ENCODE measurements around the gene ENKD1. TPM values are rescaled to one million over a fixed set of nuclear protein-coding genes. Genes with fewer than 3 reads are reported as not detected.

ENKD1 gene
- total and polyA plus RNA-seq, 2 of the 4 experiments (the other 2 are of a cell fraction) = 2.9 to 6.3 TPM

DNA sequence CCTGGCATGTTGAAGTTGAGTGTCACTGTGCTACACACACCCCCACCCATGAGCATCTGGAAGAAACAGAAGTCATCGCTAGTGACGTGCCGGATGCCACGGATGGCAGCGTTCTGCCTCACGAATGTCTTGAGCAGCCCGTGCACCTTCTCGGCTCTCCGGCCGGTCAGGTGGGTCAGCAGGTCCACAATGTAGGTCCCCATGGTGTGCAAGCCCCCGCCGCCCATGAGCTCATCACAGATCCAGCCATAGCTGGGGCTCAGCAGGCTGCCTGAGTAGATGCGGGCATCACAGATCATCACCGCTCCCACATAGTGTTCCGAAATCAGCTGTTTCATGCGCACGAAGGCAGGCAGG lies 9.0 kb upstream of the ENKD1 start:
- intact Hi-C loops (cut with micrococcal nuclease) = loop anchor here (10.0 kb wide), 1 partner anchor 359 kb away; no protein-coding TSS in a partner anchor

More for the DNA sequence above, 9.0 kb upstream of the ENKD1 start:
- H3K23ac ChIP-seq (ENCODE audit: low read depth, low read length) = no peak overlapping the region
- peaks cover 12% of the 10 kb centered on the region; the same call in 1 of the 2 replicates for H3K36me3 ChIP-seq (ENCODE audit: control insufficient read depth, insufficient read depth, low read length)
- BruUV-seq (replicated peaks) = no TSS peak
- H3K4me1 ChIP-seq (ENCODE audit: control insufficient read depth, insufficient read depth, low read length) = no peaks in the 10 kb centered on the region
- H3K79me1 ChIP-seq (ENCODE audit: low read depth in 1 of 2, low read length in 2 of 2) = peaks cover 0 to 14% of the 10 kb centered on the region in 2 experiments; a peak in 2 of 4 replicates
- dilution Hi-C loops (cut with HindIII; ENCODE audit: low sequenced_read_pairs, unreplicated experiment) = no loop called here
- no peak overlapping the region for H3K4me3 ChIP-seq (ENCODE audit: insufficient read depth, low read depth, low read length)
- H2BK15ac ChIP-seq (ENCODE audit: low read depth, low read length) = no peak overlapping the region
- H3K9me3 ChIP-seq (ENCODE audit: control insufficient read depth, insufficient read depth, low read length) = no peaks in the 10 kb centered on the region
- H2BK5ac ChIP-seq (ENCODE audit: low read depth, low read length, poor library complexity, severe bottlenecking) = no peak overlapping the region
- H2BK20ac ChIP-seq (ENCODE audit: low read depth, low read length) = no peak overlapping the region
- no peak overlapping the region for H3K4me2 ChIP-seq (ENCODE audit: low read depth, low read length)
- no peak overlapping the region for H4K91ac ChIP-seq (ENCODE audit: insufficient read depth, low read depth, low read length)
- no peak for DNase-seq
- in situ Hi-C loops (cut with MboI; ENCODE audit: low sequenced_read_pairs) = no loop called here
- WGBS, 2 experiments (ENCODE audit: extremely low coverage in 2 of 2, insufficient read length in 1 of 2) = 98% methylated on average over 7 of the region's 17 CpGs; no CpG with 5 or more reads in 1 of the 2 experiments
- H2AK9ac ChIP-seq (replicated peaks; ENCODE audit: low read depth, low read length, poor library complexity) = no peak overlapping the region
- no peak overlapping the region for H3K27ac ChIP-seq (ENCODE audit: insufficient read depth, low read length)
- H3K9ac ChIP-seq (ENCODE audit: low read depth, low read length) = no peak overlapping the region
- no peak overlapping the region for H3K4ac ChIP-seq (ENCODE audit: low read depth, low read length)
- CTCF ChIA-PET = no interaction called here
- no peak overlapping the region for H4K8ac ChIP-seq (ENCODE audit: low read depth in 2 of 2, low read length in 2 of 2)
- H2AFZ ChIP-seq (replicated peaks; ENCODE audit: low read length, poor library complexity) = no peak overlapping the region
- H3K14ac ChIP-seq (replicated peaks; ENCODE audit: low read depth, low read length) = no peak overlapping the region
- POLR2A ChIA-PET (ENCODE audit: unreplicated experiment) = no interaction called here
- no peak overlapping the region for H4K5ac ChIP-seq (ENCODE audit: low read depth, low read length)
- H3K27me3 ChIP-seq (ENCODE audit: control insufficient read depth, insufficient read depth, low read length) = no peaks in the 10 kb centered on the region
- H3K18ac ChIP-seq (ENCODE audit: low read depth, low read length) = no peak overlapping the region
- H2AK5ac ChIP-seq (ENCODE audit: low read depth, low read length) = no peak overlapping the region
- no peak for ATAC-seq (ENCODE audit: low read depth)
- H2BK120ac ChIP-seq (ENCODE audit: low read depth, low read length) = no peak overlapping the region
- H3K56ac ChIP-seq (ENCODE audit: extremely low read depth, insufficient read depth, low read length) = no peak overlapping the region
- H3K9me1 ChIP-seq (ENCODE audit: insufficient read depth, low read length) = 0 out of 2 replicates have a peak, but pooled peaks cover 3% of the 10 kb centered on the region
- TF ChIP-seq BHLHE40 (IDR thresholded peaks at IDR 0.05; ENCODE audit: low read depth, low read length) = no peak
- no peak for TF ChIP-seq ELK1 (IDR thresholded peaks at IDR 0.05; ENCODE audit: borderline replicate concordance, low read depth, low read length)
- H4K20me1 ChIP-seq (ENCODE audit: insufficient read depth, low read length) = 0 out of 2 replicates have a peak, but pooled peaks cover 4% of the 10 kb centered on the region
